Gastrocnemius medialis (tissue), 4 donors: ENCODE measurements around the gene OR5L2. TPM values are rescaled to one million over a fixed set of nuclear protein-coding genes. Genes with fewer than 3 reads are reported as not detected.

ENCODE experiments used
- ATAC-seq, 2 donors: fragments of 150-250 bp; one replicate each; pipeline ENCODE4 v1.9.1; 2016
- DNase-seq, 2 donors: peaks; one replicate each; pipeline ENCODE4 v3.0.0-alpha.2; 2019
- H3K27ac ChIP-seq, 4 donors: fragments of 200-600 bp; sonication (generic); 1 replicate in 1 of 4; 2 replicates in 3 of 4; pipeline ENCODE4 v1.5.1; 2016 to 2018; ENCODE audit warnings: mild to moderate bottlenecking in 2 of 4, moderate library complexity in 1 of 4
- H3K27me3 ChIP-seq, 3 donors: fragments of 200-600 bp; sonication (generic) in 2 of 3; 1 replicate in 1 of 3; 2 replicates in 2 of 3; pipeline versions ENCODE4 v1.5.1 to v1.6.0; 2016 to 2019; ENCODE audit warnings: mild to moderate bottlenecking in 1 of 3, moderate library complexity in 1 of 3
- H3K36me3 ChIP-seq, 2 donors: fragments of 200-600 bp; sonication (generic) in 1 of 2; one replicate each; pipeline ENCODE4 v1.5.1; 2017 to 2018
- H3K4me1 ChIP-seq, 2 donors: fragments of 200-600 bp; sonication (generic) in 1 of 2; one replicate each; pipeline ENCODE4 v1.5.1; 2016 to 2017; ENCODE audit warnings: mild to moderate bottlenecking in 2 of 2
- H3K4me3 ChIP-seq, 4 donors: fragments of 200-600 bp; sonication (generic) in 3 of 4; 1 replicate in 1 of 4; 2 replicates in 3 of 4; pipeline ENCODE4 v1.5.1; 2016 to 2019; ENCODE audit warnings: mild to moderate bottlenecking in 2 of 4
- H3K9me3 ChIP-seq, 3 donors: fragments of 200-600 bp; sonication (generic) in 2 of 3; 1 replicate in 1 of 3; 2 replicates in 2 of 3; pipeline ENCODE4 v1.5.1; 2016 to 2019
- POLR2A ChIP-seq, 2 donors: fragments of 450-650 bp; IDR thresholded peaks; one replicate each; pipeline ENCODE4 v1.6.1; 2017; ENCODE audit warnings: antibody characterized with exemption in 2 of 2, mild to moderate bottlenecking in 2 of 2, moderate library complexity in 2 of 2
- in situ Hi-C, 4 donors: fragments of 200-750 bp; cut with MboI; loops; one replicate each; pipeline versions ENCODE4 v1.15.0 to v1.8.0; 2017; ENCODE audit warnings: low sequenced_read_pairs in 4 of 4
- intact Hi-C: fragments of 100-400 bp; cut with DNase I; formaldehyde crosslinking; loops from one replicate; pipeline ENCODE4 v1.15.1; 2023; ENCODE audit warnings: low total_unique reads
- total RNA-seq, 4 donors: library from RNA; depleted of rRNA; stranded (reverse); fragments of >200 nt; gene quantifications; one replicate each; pipeline versions ENCODE4 v1.1.0 to v1.2.3, GENCODE V29; 2016
- TF ChIP-seq, protein P1 (sequence below), 5 experiments: fragments of 450-650 bp in 3 of 5; fragments of 200-600 bp in 2 of 5; sonication (generic) in 2 of 5; IDR thresholded peaks in 4 of 5; conservative IDR thresholded peaks in 1 of 5; 1 replicate in 4 of 5; 2 replicates in 1 of 5; pipeline ENCODE4 v1.5.1; 2016 to 2019; ENCODE audit warnings: antibody characterized with exemption in 5 of 5, mild to moderate bottlenecking in 3 of 5, moderate library complexity in 3 of 5

OR5L2 gene
- total RNA-seq = not detected

DNA sequence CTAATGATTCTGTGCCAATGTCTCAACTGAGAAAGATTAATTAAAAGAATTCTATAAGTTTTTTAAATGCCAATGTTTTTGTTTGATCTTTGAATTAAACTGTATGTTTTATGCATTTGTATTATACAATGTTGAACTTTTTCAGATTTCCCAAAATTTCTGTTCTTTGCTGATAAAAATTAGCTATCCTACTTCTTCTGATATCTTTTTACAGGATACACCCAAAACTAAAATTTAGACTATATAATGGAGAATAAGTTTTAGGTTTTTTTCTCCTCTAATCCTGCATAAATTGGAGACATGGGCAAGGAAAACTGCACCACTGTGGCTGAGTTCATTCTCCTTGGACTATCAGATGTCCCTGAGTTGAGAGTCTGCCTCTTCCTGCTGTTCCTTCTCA, at the start of gene OR5L2:
Gene OR5L2 (plus strand): TSS at position 301 of the 400 bp plus-strand sequence. CDS start 0 bp downstream, at position 301.
- DNase-seq = no peak
- intact Hi-C loops = no loop called here

GRCh38 chr11:55791606-55792005, 35.4 kb upstream of the OR5L2 start:
- Histone ChIP-seq H3K36me3 (no peaks in the 10 kb centered on the region), H3K27ac (no peak overlapping the region), H3K27me3 (no peaks in the 10 kb centered on the region), H3K4me1 (no peaks in the 10 kb centered on the region), H3K9me3 (no peaks in the 10 kb centered on the region), H3K4me3 (no peak overlapping the region)
- intact Hi-C loops = no loop called here
- in situ Hi-C loops = no loop called here
- no peak for TF ChIP-seq POLR2A (IDR thresholded peaks at IDR 0.05)
- TF ChIP-seq, protein P1, sequence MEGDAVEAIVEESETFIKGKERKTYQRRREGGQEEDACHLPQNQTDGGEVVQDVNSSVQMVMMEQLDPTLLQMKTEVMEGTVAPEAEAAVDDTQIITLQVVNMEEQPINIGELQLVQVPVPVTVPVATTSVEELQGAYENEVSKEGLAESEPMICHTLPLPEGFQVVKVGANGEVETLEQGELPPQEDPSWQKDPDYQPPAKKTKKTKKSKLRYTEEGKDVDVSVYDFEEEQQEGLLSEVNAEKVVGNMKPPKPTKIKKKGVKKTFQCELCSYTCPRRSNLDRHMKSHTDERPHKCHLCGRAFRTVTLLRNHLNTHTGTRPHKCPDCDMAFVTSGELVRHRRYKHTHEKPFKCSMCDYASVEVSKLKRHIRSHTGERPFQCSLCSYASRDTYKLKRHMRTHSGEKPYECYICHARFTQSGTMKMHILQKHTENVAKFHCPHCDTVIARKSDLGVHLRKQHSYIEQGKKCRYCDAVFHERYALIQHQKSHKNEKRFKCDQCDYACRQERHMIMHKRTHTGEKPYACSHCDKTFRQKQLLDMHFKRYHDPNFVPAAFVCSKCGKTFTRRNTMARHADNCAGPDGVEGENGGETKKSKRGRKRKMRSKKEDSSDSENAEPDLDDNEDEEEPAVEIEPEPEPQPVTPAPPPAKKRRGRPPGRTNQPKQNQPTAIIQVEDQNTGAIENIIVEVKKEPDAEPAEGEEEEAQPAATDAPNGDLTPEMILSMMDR (IDR thresholded peaks at IDR 0.05 in 4 of 5, conservative IDR thresholded peaks at IDR 0.05 in 1 of 5) = no peak
- ATAC-seq (no peak), DNase-seq (no peak)

More for the DNA sequence above, at the start of gene OR5L2:
- no peak for ATAC-seq
- in situ Hi-C loops = no loop called here
- no peak for TF ChIP-seq POLR2A (IDR thresholded peaks at IDR 0.05)
- TF ChIP-seq, protein P1 (IDR thresholded peaks at IDR 0.05 in 4 of 5, conservative IDR thresholded peaks at IDR 0.05 in 1 of 5) = no peak
- H3K4me1 ChIP-seq = no peaks in the 10 kb centered on the region
- no peak within 1 kb of the TSS for H3K4me3 ChIP-seq
- H3K27me3 ChIP-seq = no peaks in the 10 kb centered on the region
- no peaks in the 10 kb centered on the region for H3K9me3 ChIP-seq
- no peaks in the 10 kb centered on the region for H3K36me3 ChIP-seq
- H3K27ac ChIP-seq = no peak within 1 kb of the TSS

- H3K36me3 ChIP-seq = no peaks in the 10 kb centered on the region
- no peaks in the 10 kb centered on the region for H3K9me3 ChIP-seq
- H3K27me3 ChIP-seq = no peaks in the 10 kb centered on the region
- ATAC-seq (no peak), DNase-seq (no peak)
- no peak overlapping the region for H3K4me3 ChIP-seq
- intact Hi-C loops (no loop called here), in situ Hi-C loops (no loop called here)
- no peaks in the 10 kb centered on the region for H3K4me1 ChIP-seq
- TF ChIP-seq, protein P1 (IDR thresholded peaks at IDR 0.05 in 4 of 5, conservative IDR thresholded peaks at IDR 0.05 in 1 of 5) = no peak
- TF ChIP-seq POLR2A (IDR thresholded peaks at IDR 0.05) = no peak
- H3K27ac ChIP-seq = no peak overlapping the region
Observed at GRCh38 chr11:55793321-55793720, 33.7 kb upstream of the OR5L2 start.

GRCh38 chr11:55795256-55795655, 31.8 kb upstream of the OR5L2 start, which contains the start of gene OR5D14:
TSS of gene OR5D14 (plus strand) at chr11:55795556. CDS start at chr11:55795556, 0 bp downstream.
- Histone ChIP-seq H3K4me1 (no peaks in the 10 kb centered on the region), H3K27ac (no peak within 1 kb of the TSS), H3K9me3 (no peaks in the 10 kb centered on the region), H3K27me3 (no peaks in the 10 kb centered on the region), H3K4me3 (no peak within 1 kb of the TSS), H3K36me3 (no peaks in the 10 kb centered on the region)
- DNase-seq (no peak), ATAC-seq (no peak)
- TF ChIP-seq POLR2A (IDR thresholded peaks at IDR 0.05) = no peak
- TF ChIP-seq, protein P1 (IDR thresholded peaks at IDR 0.05 in 4 of 5, conservative IDR thresholded peaks at IDR 0.05 in 1 of 5) = no peak
- intact Hi-C loops = no loop called here
- in situ Hi-C loops = no loop called here

DNA sequence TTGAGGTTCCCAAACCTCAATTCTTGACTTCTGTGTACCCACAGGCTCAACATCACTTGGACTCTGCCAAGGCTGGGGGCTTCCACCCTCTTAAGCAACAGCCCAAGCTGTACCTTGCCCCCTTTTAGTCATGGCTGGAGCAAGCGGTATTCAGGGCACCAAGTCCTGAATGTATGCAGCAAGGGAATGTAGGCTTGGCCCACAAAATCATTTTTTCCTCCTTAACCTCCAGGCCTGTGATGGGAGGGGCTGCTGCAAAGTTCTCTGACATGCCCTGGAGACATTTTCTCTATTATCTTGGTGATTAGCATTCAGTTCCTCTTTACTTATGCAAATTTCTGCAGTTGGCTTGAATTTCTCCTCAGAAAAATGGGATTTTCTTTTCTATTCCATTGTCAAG, 20.8 kb upstream of the OR5L2 start:
- no peak for DNase-seq
- intact Hi-C loops (no loop called here), in situ Hi-C loops (no loop called here)
- Histone ChIP-seq H3K4me1 (no peaks in the 10 kb centered on the region), H3K27me3 (no peaks in the 10 kb centered on the region), H3K9me3 (no peaks in the 10 kb centered on the region), H3K27ac (no peak overlapping the region), H3K36me3 (no peaks in the 10 kb centered on the region), H3K4me3 (no peak overlapping the region)
- TF ChIP-seq, protein P1 (IDR thresholded peaks at IDR 0.05 in 4 of 5, conservative IDR thresholded peaks at IDR 0.05 in 1 of 5) = no peak
- TF ChIP-seq POLR2A (IDR thresholded peaks at IDR 0.05) = no peak
- no peak for ATAC-seq
